ENCODE data around the gene ALDOB. TPM values are rescaled to one million over a fixed set of nuclear protein-coding genes. Genes with fewer than 3 reads are reported as not detected.

The ALDOB gene
- total RNA-seq, 2 donors from 2014 or later: 23.4 to 86.6 TPM

GRCh38 chr9:101449071-101449721, 13.6 kb upstream of the ALDOB start:
- TF ChIP-seq POLR2A (IDR thresholded peaks at IDR 0.05) (peak in 2 of 3 donors; percentile 61 to 62), CTCF (IDR thresholded peaks at IDR 0.05) (peak; percentile 58 to 94 (median 69))
- Histone ChIP-seq H3K4me1 (peaks cover 34% of the 10 kb centered on the region), H3K4me3 (peak overlapping the region in 1 of 2 donors; percentile 27), H3K36me3 (replicated peaks in 1 of 2; ENCODE audit: insufficient read depth in 1 of 2, low read depth in 2 of 2) (no peaks in the 10 kb centered on the region), H3K27me3 (no peaks in the 10 kb centered on the region), H3K9me3 (no peaks in the 10 kb centered on the region), H3K27ac (peak overlapping the region; percentile 53 to 92 (median 88))
- intact Hi-C loops (cut with DNase I): no loop called here
- WGBS, 2 donors: 0 to 2% methylated on average over 35 to 38 of the region's 40 CpGs
- DNase-seq (peak; percentile 89 to 92 (median 90)), ATAC-seq (peak; percentile 95)

- ATAC-seq (no peak), DNase-seq (no peak)
- no peak overlapping the region for H3K4me3 ChIP-seq
- no peaks in the 10 kb centered on the region for H3K27me3 ChIP-seq
- WGBS, 2 donors: 50 to 67% methylated on average over 4 of the region's 4 CpGs
- no peaks in the 10 kb centered on the region for H3K9me3 ChIP-seq
- H3K36me3 ChIP-seq (replicated peaks in 1 of 2; ENCODE audit: insufficient read depth in 1 of 2, low read depth in 2 of 2): no peaks in the 10 kb centered on the region
- peak overlapping the region in 3 of 4 donors; percentile 88 to 92 (median 89) for H3K27ac ChIP-seq
- intact Hi-C loops (cut with DNase I): no loop called here
- peaks cover 39% of the 10 kb centered on the region for H3K4me1 ChIP-seq
- no peak for TF ChIP-seq POLR2A (IDR thresholded peaks at IDR 0.05)
- no peak for TF ChIP-seq CTCF (IDR thresholded peaks at IDR 0.05)
Measured at GRCh38 chr9:101448680-101449070, 13.1 kb upstream of the ALDOB start.

DNA sequence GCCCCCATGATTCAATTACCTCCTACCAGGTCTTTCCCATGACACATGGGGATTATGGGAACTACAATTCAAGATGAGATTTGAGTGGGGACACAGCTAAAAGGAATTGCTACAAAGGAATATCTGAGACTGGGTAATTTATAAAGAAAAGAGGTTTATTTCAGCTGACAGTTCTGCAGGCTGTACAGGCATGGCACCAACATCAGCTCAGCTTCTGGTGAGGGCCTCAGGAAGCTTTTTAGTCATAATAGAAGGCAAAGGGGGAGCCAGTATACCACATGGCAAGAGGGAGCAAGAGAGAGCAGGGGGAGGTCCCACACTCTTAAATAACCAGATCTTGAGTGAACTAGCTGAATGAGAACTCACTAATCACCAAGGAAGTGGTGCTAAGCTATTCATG, 11.2 kb upstream of the ALDOB start:
- ATAC-seq: no peak
- TF ChIP-seq CTCF (IDR thresholded peaks at IDR 0.05) (no peak), POLR2A (IDR thresholded peaks at IDR 0.05) (no peak)
- H3K9me3 ChIP-seq: no peaks in the 10 kb centered on the region
- H3K27me3 ChIP-seq: no peaks in the 10 kb centered on the region
- no peak overlapping the region for H3K27ac ChIP-seq
- DNase-seq: no peak
- peaks cover 59% of the 10 kb centered on the region for H3K4me1 ChIP-seq
- no peaks in the 10 kb centered on the region for H3K36me3 ChIP-seq (replicated peaks in 1 of 2; ENCODE audit: insufficient read depth in 1 of 2, low read depth in 2 of 2)
- intact Hi-C loops (cut with DNase I): no loop called here
- no peak overlapping the region for H3K4me3 ChIP-seq

- TF ChIP-seq POLR2A (IDR thresholded peaks at IDR 0.05) (no peak), CTCF (IDR thresholded peaks at IDR 0.05) (no peak)
- H3K9me3 ChIP-seq: no peaks in the 10 kb centered on the region
- H3K4me3 ChIP-seq: no peak overlapping the region
- intact Hi-C loops (cut with DNase I): no loop called here
- peak overlapping the region; percentile 52 to 87 (median 76) for H3K27ac ChIP-seq
- H3K27me3 ChIP-seq: no peaks in the 10 kb centered on the region
- no peaks in the 10 kb centered on the region for H3K36me3 ChIP-seq (replicated peaks in 1 of 2; ENCODE audit: insufficient read depth in 1 of 2, low read depth in 2 of 2)
- DNase-seq: peak in 1 of 4 donors; percentile 17
- ATAC-seq: peak; percentile 18
- H3K4me1 ChIP-seq: peaks cover 70% of the 10 kb centered on the region
- 10 to 12% methylated on average over 5 of the region's 5 CpGs for WGBS, 2 donors
Measured at GRCh38 chr9:101445353-101446029, 9.9 kb upstream of the ALDOB start.
